Suprapubic skin (tissue), 4 donors: Measurements from ENCODE around the gene CYP3A7. TPM values are rescaled to one million over a fixed set of nuclear protein-coding genes. Genes with fewer than 3 reads are reported as not detected.

ENCODE experiments used
- DNase-seq, 2 donors: peaks; one replicate each; pipeline ENCODE4 v3.0.0-alpha.2; 2019; ENCODE audit warnings: low spot score in 2 of 2
- H3K27ac ChIP-seq: fragments of 200-600 bp; sonication (generic); one replicate; pipeline ENCODE4 v1.5.1; 2019
- H3K27me3 ChIP-seq: fragments of 200-600 bp; sonication (generic); one replicate; pipeline ENCODE4 v1.5.1; 2019
- H3K36me3 ChIP-seq: fragments of 200-600 bp; sonication (generic); one replicate; pipeline ENCODE4 v1.5.1; 2019
- H3K4me1 ChIP-seq: fragments of 200-600 bp; sonication (generic); one replicate; pipeline ENCODE4 v1.5.1; 2019
- H3K4me3 ChIP-seq: fragments of 200-600 bp; sonication (generic); one replicate; pipeline ENCODE4 v1.5.1; 2019; ENCODE audit warnings: mild to moderate bottlenecking
- H3K9me3 ChIP-seq: fragments of 200-600 bp; sonication (generic); one replicate; pipeline ENCODE4 v1.5.1; 2019
- CTCF ChIP-seq, 2 donors: fragments of 200-600 bp in 1 of 2; fragments of 450-650 bp in 1 of 2; sonication (generic) in 1 of 2; IDR thresholded peaks; one replicate each; pipeline ENCODE4 v1.5.1; 2016 to 2019; ENCODE audit warnings: antibody characterized with exemption in 2 of 2, mild to moderate bottlenecking in 1 of 2, moderate library complexity in 1 of 2
- EP300 ChIP-seq: sonication (generic); formaldehyde crosslinking; IDR thresholded peaks from one replicate; pipeline ENCODE4 v1.6.1; 2017; ENCODE audit warnings: antibody characterized with exemption
- POLR2A ChIP-seq, 2 donors: fragments of 450-650 bp; IDR thresholded peaks; one replicate each; pipeline ENCODE4 v1.6.1; 2017; ENCODE audit warnings: antibody characterized with exemption in 2 of 2, mild to moderate bottlenecking in 2 of 2, moderate library complexity in 2 of 2
- POLR2AphosphoS5 ChIP-seq, 3 donors: sonication (generic); formaldehyde crosslinking; IDR thresholded peaks; one replicate each; pipeline ENCODE4 v1.6.1; 2017; ENCODE audit warnings: antibody characterized with exemption in 3 of 3
- WGBS: methylation state at CpG from one replicate; pipeline ENCODE4 v1.1.5; 2018; 5-methylcytosine and 5-hydroxymethylcytosine counted together
- total RNA-seq, 4 donors: library from RNA; depleted of rRNA; stranded (reverse); fragments of >200 nt; gene quantifications; one replicate each; pipeline ENCODE4 v1.1.0, GENCODE V29; 2016

The CYP3A7 gene
- total RNA-seq, 4 donors from 2014 or later = 0.49 TPM; not detected in 3

GRCh38 chr7:99672573-99672972 is 62.4 kb downstream of the CYP3A7 start:
- Histone ChIP-seq H3K4me1 (no peaks in the 10 kb centered on the region), H3K27me3 (no peaks in the 10 kb centered on the region), H3K9me3 (no peaks in the 10 kb centered on the region), H3K27ac (no peak overlapping the region), H3K36me3 (peaks cover 14% of the 10 kb centered on the region), H3K4me3 (no peak overlapping the region)
- no peak for DNase-seq
- TF ChIP-seq CTCF (IDR thresholded peaks at IDR 0.05) = no peak
- no peak for TF ChIP-seq POLR2A (IDR thresholded peaks at IDR 0.05)
- TF ChIP-seq EP300 = no peak
- no peak for TF ChIP-seq POLR2AphosphoS5 (IDR thresholded peaks at IDR 0.05)
- 89% methylated on average over 7 of the region's 7 CpGs for WGBS

- Histone ChIP-seq H3K4me3 (no peak overlapping the region), H3K27ac (no peak overlapping the region), H3K4me1 (no peaks in the 10 kb centered on the region), H3K9me3 (no peaks in the 10 kb centered on the region), H3K27me3 (no peaks in the 10 kb centered on the region), H3K36me3 (peaks cover 34% of the 10 kb centered on the region)
- no peak for DNase-seq
- TF ChIP-seq POLR2AphosphoS5 (IDR thresholded peaks at IDR 0.05) (no peak), CTCF (IDR thresholded peaks at IDR 0.05) (no peak), POLR2A (IDR thresholded peaks at IDR 0.05) (no peak), EP300 (no peak)
- WGBS = 84% methylated on average over 3 of the region's 3 CpGs
Measured at GRCh38 chr7:99669782-99670181, 65.2 kb downstream of the CYP3A7 start.

GRCh38 chr7:99668541-99668940 is 66.5 kb downstream of the CYP3A7 start:
- DNase-seq = no peak
- WGBS = 91% methylated on average over 8 of the region's 8 CpGs
- TF ChIP-seq EP300 (no peak), POLR2AphosphoS5 (IDR thresholded peaks at IDR 0.05) (no peak), POLR2A (IDR thresholded peaks at IDR 0.05) (no peak), CTCF (IDR thresholded peaks at IDR 0.05) (no peak)
- Histone ChIP-seq H3K4me3 (no peak overlapping the region), H3K9me3 (no peaks in the 10 kb centered on the region), H3K27me3 (no peaks in the 10 kb centered on the region), H3K36me3 (peaks cover 41% of the 10 kb centered on the region), H3K4me1 (no peaks in the 10 kb centered on the region), H3K27ac (no peak overlapping the region)

- no peaks in the 10 kb centered on the region for H3K9me3 ChIP-seq
- no peak for DNase-seq
- TF ChIP-seq POLR2AphosphoS5 (IDR thresholded peaks at IDR 0.05) (no peak), CTCF (IDR thresholded peaks at IDR 0.05) (no peak), POLR2A (IDR thresholded peaks at IDR 0.05) (no peak), EP300 (no peak)
- H3K27me3 ChIP-seq = no peaks in the 10 kb centered on the region
- WGBS = 69% methylated on average over 2 of the region's 2 CpGs
- H3K4me3 ChIP-seq = no peak overlapping the region
- no peak overlapping the region for H3K27ac ChIP-seq
- no peaks in the 10 kb centered on the region for H3K4me1 ChIP-seq
- H3K36me3 ChIP-seq = peaks cover 46% of the 10 kb centered on the region
Measured at GRCh38 chr7:99667179-99667578, 67.8 kb downstream of the CYP3A7 start.

- Histone ChIP-seq H3K9me3 (no peaks in the 10 kb centered on the region), H3K27me3 (no peaks in the 10 kb centered on the region), H3K27ac (no peak overlapping the region), H3K36me3 (peaks cover 46% of the 10 kb centered on the region), H3K4me1 (no peaks in the 10 kb centered on the region), H3K4me3 (no peak overlapping the region)
- no peak for DNase-seq
- no peak for TF ChIP-seq POLR2AphosphoS5 (IDR thresholded peaks at IDR 0.05)
- TF ChIP-seq EP300 = no peak
- TF ChIP-seq CTCF (IDR thresholded peaks at IDR 0.05) = no peak
- no peak for TF ChIP-seq POLR2A (IDR thresholded peaks at IDR 0.05)
- WGBS = 92% methylated on average over 1 of the region's 1 CpG
Measured at GRCh38 chr7:99666013-99666395, 69.0 kb downstream of the CYP3A7 start.
